Kidney tubule cell (primary cell): Measurements from ENCODE around the gene PKD2.
"Not testable (repeated sequence)": the region's sequence is repeated elsewhere in the genome, so short reads cannot be mapped to it uniquely, and the experiment has no call there.

Source experiments
- DNase-seq: peaks from one replicate; pipeline ENCODE4 v3.0.0-alpha.2; 2018; ENCODE audit warnings: low spot score

The PKD2 gene

GRCh38 chr4:88115587-88115986, 108.2 kb downstream of the PKD2 start:
- DNase-seq: no peak

- DNase-seq: no peak
Observed at GRCh38 chr4:88119943-88120342, 112.5 kb downstream of the PKD2 start.

- not testable (repeated sequence) for DNase-seq
Observed at GRCh38 chr4:88122260-88122659, 114.8 kb downstream of the PKD2 start.
